Measurements from ENCODE around the gene HELZ.
"Not testable (repeated sequence)": the region's sequence is repeated elsewhere in the genome, so short reads cannot be mapped to it uniquely, and the experiment has no call there.

HELZ gene

GRCh38 chr17:67110619-67111018, 134.4 kb downstream of the HELZ start:
- DNase-seq = no peak

GRCh38 chr17:67109111-67109510, 135.9 kb downstream of the HELZ start:
- no peak for DNase-seq

GRCh38 chr17:67107811-67108775, 136.9 kb downstream of the HELZ start:
- no peak for DNase-seq

GRCh38 chr17:67107171-67107570, 137.8 kb downstream of the HELZ start:
- no peak for DNase-seq

GRCh38 chr17:67105213-67105612, 139.8 kb downstream of the HELZ start:
- DNase-seq = no peak

GRCh38 chr17:67104641-67105040, 140.4 kb downstream of the HELZ start:
- not testable (repeated sequence) for DNase-seq

GRCh38 chr17:67098006-67098405, 147.0 kb downstream of the HELZ start:
- no peak for DNase-seq

GRCh38 chr17:67096609-67097008, 148.4 kb downstream of the HELZ start:
- DNase-seq = no peak

GRCh38 chr17:67095803-67096202, 149.2 kb downstream of the HELZ start:
- no peak for DNase-seq

- DNase-seq = not testable (repeated sequence)
Observed at GRCh38 chr17:67095291-67095690, 149.7 kb downstream of the HELZ start.

- no peak for DNase-seq
Observed at GRCh38 chr17:67093348-67093747, 151.6 kb downstream of the HELZ start.

- DNase-seq = not testable (repeated sequence)
Observed at GRCh38 chr17:67092710-67093109, 152.3 kb downstream of the HELZ start.

- no peak for DNase-seq
Observed at GRCh38 chr17:67092291-67092690, 152.7 kb downstream of the HELZ start.

GRCh38 chr17:67090341-67090740, 154.7 kb downstream of the HELZ start:
- DNase-seq = no peak

- DNase-seq = no peak
Observed at GRCh38 chr17:67088639-67089038, 156.4 kb downstream of the HELZ start.

GRCh38 chr17:67085406-67085805, 159.6 kb downstream of the HELZ start:
- no peak for DNase-seq

- DNase-seq = no peak
Observed at GRCh38 chr17:67082107-67082506, 162.9 kb downstream of the HELZ start.

GRCh38 chr17:67080804-67081203, 164.2 kb downstream of the HELZ start:
- DNase-seq = no peak

GRCh38 chr17:67079491-67079890, 165.5 kb downstream of the HELZ start:
- DNase-seq = no peak

- DNase-seq = no peak
Observed at GRCh38 chr17:67078292-67078691, 166.7 kb downstream of the HELZ start.

- DNase-seq = no peak
Observed at GRCh38 chr17:67076290-67076689, 168.7 kb downstream of the HELZ start.

- no peak for DNase-seq
Observed at GRCh38 chr17:67074781-67075180, 170.2 kb downstream of the HELZ start.

GRCh38 chr17:67072885-67073284, 172.1 kb downstream of the HELZ start:
- DNase-seq = no peak

GRCh38 chr17:67071595-67071994, 173.4 kb downstream of the HELZ start:
- no peak for DNase-seq

Measured in NCI-H187 (cell line).